ENCODE data around the gene P2RY6. TPM values are rescaled to one million over a fixed set of nuclear protein-coding genes. Genes with fewer than 3 reads are reported as not detected.

Gene P2RY6, protein sequence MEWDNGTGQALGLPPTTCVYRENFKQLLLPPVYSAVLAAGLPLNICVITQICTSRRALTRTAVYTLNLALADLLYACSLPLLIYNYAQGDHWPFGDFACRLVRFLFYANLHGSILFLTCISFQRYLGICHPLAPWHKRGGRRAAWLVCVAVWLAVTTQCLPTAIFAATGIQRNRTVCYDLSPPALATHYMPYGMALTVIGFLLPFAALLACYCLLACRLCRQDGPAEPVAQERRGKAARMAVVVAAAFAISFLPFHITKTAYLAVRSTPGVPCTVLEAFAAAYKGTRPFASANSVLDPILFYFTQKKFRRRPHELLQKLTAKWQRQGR
- total RNA-seq (2021; fragmentation: NEBNext Ultra II Directional; extraction: Animal tissue kit (Norgen Biotek cat#: 25700)) (not detected in 2 replicates), polyA plus RNA-seq (2011; rRNA removed) (0.15 and 0.20 TPM in 2 replicates), polyA minus RNA-seq (2011; rRNA and poly(A)+ RNA removed) (0.17 and 0.32 TPM in 2 replicates)
- 0.26 TPM for polyA plus RNA-seq (2011; cell fraction: cytosol; rRNA removed)
- 0.13 TPM for polyA plus RNA-seq (2011; cell fraction: nucleus; rRNA removed)
- polyA plus RNA-seq (2012, experiment 1 of 2): 0.09 to 0.11 TPM in 2 of 4 replicates, not detected in the others
- not detected for polyA plus RNA-seq (2012, experiment 2 of 2)
- 0.18 TPM for polyA plus RNA-seq (2013, experiment 1 of 2)
- 0.07 TPM for polyA plus RNA-seq (2013, experiment 2 of 2)
- not detected for polyA minus RNA-seq (2011; cell fraction: cytosol; rRNA and poly(A)+ RNA removed)
- polyA minus RNA-seq (2011; cell fraction: nucleus; rRNA and poly(A)+ RNA removed): not detected
- long read RNA-seq, experiment 1: 0 reads
- long read RNA-seq, experiment 2: 0 reads

DNA sequence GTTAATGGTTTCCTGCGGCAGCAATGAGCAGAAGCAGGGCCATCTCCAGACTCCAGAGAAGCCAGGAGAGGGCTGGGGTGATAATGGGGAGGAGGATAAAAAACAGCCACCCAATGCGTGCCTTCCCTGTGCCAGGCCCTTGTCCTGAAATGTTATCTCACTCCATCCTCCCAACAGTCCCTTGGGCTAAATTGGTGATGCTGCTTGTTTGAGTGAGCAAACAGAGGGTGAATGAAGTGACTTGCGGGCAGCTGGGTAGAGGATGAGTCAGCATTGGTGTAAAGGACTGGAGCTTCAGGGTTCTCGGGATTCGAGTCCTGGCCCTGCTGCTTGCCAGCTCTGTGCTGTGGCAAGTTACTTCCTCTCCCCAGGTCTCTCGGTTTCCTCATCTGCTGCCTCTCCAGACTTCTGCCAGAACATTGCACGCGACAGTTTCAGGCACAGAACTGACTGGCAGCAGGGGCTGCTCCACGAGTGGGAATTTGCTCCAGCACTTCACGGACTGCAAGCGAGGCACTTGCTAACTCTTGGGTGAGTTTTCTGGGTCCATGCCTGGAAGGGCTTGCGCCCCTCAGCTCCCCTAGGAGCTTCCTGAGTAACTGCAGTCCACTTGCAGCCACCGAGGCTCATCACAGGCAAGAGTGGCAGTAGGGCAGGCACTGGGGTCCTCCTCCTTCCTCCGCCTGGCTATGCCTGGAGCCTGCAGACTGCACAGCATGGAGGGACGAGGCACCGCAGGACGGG, at the start of gene P2RY6:
P2RY6 (plus strand) TSS at position 403 of the 744 bp plus-strand sequence. CDS start 24,181 bp downstream, outside the sequence.
- Histone ChIP-seq H3K27ac (ENCODE audit: low read depth, low read length) (no peak within 1 kb of the TSS), H3K79me2 (ENCODE audit: control insufficient read depth in 1 of 2, insufficient read depth in 2 of 2, low read length in 2 of 2) (no peaks in the 10 kb centered on the region), H4K8ac (ENCODE audit: extremely low read depth, insufficient read depth, low read length) (no peak within 1 kb of the TSS; the same call in 1 of the 2 replicates), H3K18ac (ENCODE audit: extremely low read depth, low read length) (peak within 1 kb of the TSS; percentile 49; the same call in 1 of the 2 replicates), H2BK5ac (ENCODE audit: low read depth, low read length) (peak within 1 kb of the TSS; percentile 7; the same call in 1 of the 2 replicates), H3K27me3 (replicated peaks in 1 of 4; ENCODE audit: control insufficient read depth in 3 of 4, extremely low read depth in 1 of 4, insufficient read depth in 3 of 4, low read length in 3 of 4) (no peaks in the 10 kb centered on the region; a peak in 3 of 7 replicates), H3K4me2 (ENCODE audit: insufficient read depth in 1 of 2, low read depth in 2 of 2, low read length in 2 of 2) (no peak within 1 kb of the TSS), H3K23ac (ENCODE audit: insufficient read length) (no peak within 1 kb of the TSS), H4K20me1 (replicated peaks in 1 of 2; ENCODE audit: control insufficient read depth in 1 of 2, insufficient read depth in 2 of 2, low read length in 2 of 2) (peaks cover 0 to 1% of the 10 kb centered on the region in 2 experiments), H2BK15ac (ENCODE audit: low read length) (peak within 1 kb of the TSS; percentile 54; the same call in 1 of the 2 replicates), H2BK20ac (ENCODE audit: low read length) (0 out of 2 replicates have a peak within 1 kb of the TSS, but pooled peaks have one; percentile 3), H2AK5ac (ENCODE audit: low read depth, low read length) (no peak within 1 kb of the TSS), H4K5ac (ENCODE audit: insufficient read length, low read depth, low read length) (no peak within 1 kb of the TSS), H3K79me1 (ENCODE audit: low read depth, low read length) (0 out of 2 replicates have a peak, but pooled peaks cover 3% of the 10 kb centered on the region), H2AFZ (ENCODE audit: low read length) (peak within 1 kb of the TSS; percentile 67), H3K56ac (replicated peaks; ENCODE audit: insufficient read length, low read depth, low read length) (no peak within 1 kb of the TSS), H3K9ac (replicated peaks in 1 of 4; ENCODE audit: extremely low read depth in 1 of 4, low read depth in 3 of 4, low read length in 3 of 4) (no peak within 1 kb of the TSS), H2BK120ac (replicated peaks; ENCODE audit: low read depth, low read length) (no peak within 1 kb of the TSS), H3K9me3 (ENCODE audit: insufficient read depth in 2 of 2, low read depth in 1 of 2, low read length in 1 of 2) (no peaks in the 10 kb centered on the region), H2BK12ac (ENCODE audit: low read depth, low read length) (peak within 1 kb of the TSS; percentile 30; the same call in 1 of the 2 replicates), H3K23me2 (ENCODE audit: low read depth, low read length) (no peaks in the 10 kb centered on the region), H3K36me3 (ENCODE audit: control insufficient read depth in 2 of 4, insufficient read depth in 4 of 4, low read length in 3 of 4) (no peaks in the 10 kb centered on the region), H3K4me1 (replicated peaks in 1 of 4; ENCODE audit: control insufficient read depth in 3 of 4, insufficient read depth in 4 of 4, low read length in 3 of 4) (peaks cover 0 to 15% (median 9%) of the 10 kb centered on the region in 4 experiments; a peak in 5 of 7 replicates), H3K14ac (ENCODE audit: insufficient read length) (no peak within 1 kb of the TSS), H3K4me3 (ENCODE audit: extremely low read depth in 1 of 4, insufficient read depth in 2 of 4, low read depth in 3 of 4, low read length in 4 of 4) (no peak within 1 kb of the TSS), H4K91ac (replicated peaks; ENCODE audit: insufficient read length, low read length) (no peak within 1 kb of the TSS), H3K4ac (replicated peaks; ENCODE audit: insufficient read length, low read depth, low read length) (no peak within 1 kb of the TSS)
- POLR2A ChIA-PET (ENCODE audit: partially characterized antibody): interaction anchor here (1.0 kb wide), 1 partner anchor 20 kb away, joined by 5 read pairs; no protein-coding TSS in a partner anchor
- TF ChIP-seq BACH1 (IDR thresholded peaks at IDR 0.05; ENCODE audit: low read length): peak; percentile 87
- peak; percentile 64; the same call in 1 of the 2 replicates for TF ChIP-seq MAFK (IDR thresholded peaks at IDR 0.05; ENCODE audit: low read depth, low read length)
- TF ChIP-seq TEAD4 (IDR thresholded peaks at IDR 0.05; ENCODE audit: low read depth, low read length): no peak
- DNase-seq (ENCODE audit: low read depth in 1 of 2, low spot score in 2 of 2) (no peak), FAIRE-seq (no peak)
- 87% methylated on average over 17 of the region's 17 CpGs; no CpG with 5 or more reads in 1 of the 2 experiments for WGBS, 2 experiments (ENCODE audit: extremely low coverage in 1 of 2, insufficient coverage in 1 of 2, insufficient read length in 1 of 2, insufficient replicate concordance in 2 of 2, low coverage in 1 of 2, low lambda C conversion rate in 2 of 2, missing lambda C conversion rate in 1 of 2)
- CTCF ChIA-PET (ENCODE audit: partially characterized antibody): interaction anchor here (0.6 to 16.5 kb wide), 14 partner anchors 10 to 131 kb away, joined by 3 to 173 read pairs (median 4); no protein-coding TSS in a partner anchor

Data from H1 (cell line).